Sigmoid colon (tissue), 4 donors: ENCODE measurements around the gene UNC13C.

Experiments
- EP300 ChIP-seq, 4 donors: sonication (generic); formaldehyde crosslinking; IDR thresholded peaks; one replicate each; pipeline ENCODE4 v1.6.1; 2017; ENCODE audit warnings: antibody characterized with exemption in 4 of 4
- POLR2A ChIP-seq, 2 donors: fragments of 450-650 bp; IDR thresholded peaks; one replicate each; pipeline ENCODE4 v1.6.1; 2016; ENCODE audit warnings: antibody characterized with exemption in 2 of 2, mild to moderate bottlenecking in 2 of 2, moderate library complexity in 2 of 2
- POLR2AphosphoS5 ChIP-seq, 4 donors: sonication (generic); formaldehyde crosslinking; IDR thresholded peaks; one replicate each; pipeline ENCODE4 v1.6.1; 2017; ENCODE audit warnings: antibody characterized with exemption in 4 of 4
- TF ChIP-seq, protein P1 (sequence below), 4 experiments: fragments of 450-650 bp in 3 of 4; fragments of 200-600 bp in 1 of 4; IDR thresholded peaks; one replicate each; pipeline ENCODE4 v1.5.1; 2016 to 2019; ENCODE audit warnings: antibody characterized with exemption in 4 of 4, mild to moderate bottlenecking in 3 of 4, moderate library complexity in 2 of 4

GRCh38 chr15:54560417-54560816 lies 582.2 kb downstream of the UNC13C start:
- TF ChIP-seq, protein P1, sequence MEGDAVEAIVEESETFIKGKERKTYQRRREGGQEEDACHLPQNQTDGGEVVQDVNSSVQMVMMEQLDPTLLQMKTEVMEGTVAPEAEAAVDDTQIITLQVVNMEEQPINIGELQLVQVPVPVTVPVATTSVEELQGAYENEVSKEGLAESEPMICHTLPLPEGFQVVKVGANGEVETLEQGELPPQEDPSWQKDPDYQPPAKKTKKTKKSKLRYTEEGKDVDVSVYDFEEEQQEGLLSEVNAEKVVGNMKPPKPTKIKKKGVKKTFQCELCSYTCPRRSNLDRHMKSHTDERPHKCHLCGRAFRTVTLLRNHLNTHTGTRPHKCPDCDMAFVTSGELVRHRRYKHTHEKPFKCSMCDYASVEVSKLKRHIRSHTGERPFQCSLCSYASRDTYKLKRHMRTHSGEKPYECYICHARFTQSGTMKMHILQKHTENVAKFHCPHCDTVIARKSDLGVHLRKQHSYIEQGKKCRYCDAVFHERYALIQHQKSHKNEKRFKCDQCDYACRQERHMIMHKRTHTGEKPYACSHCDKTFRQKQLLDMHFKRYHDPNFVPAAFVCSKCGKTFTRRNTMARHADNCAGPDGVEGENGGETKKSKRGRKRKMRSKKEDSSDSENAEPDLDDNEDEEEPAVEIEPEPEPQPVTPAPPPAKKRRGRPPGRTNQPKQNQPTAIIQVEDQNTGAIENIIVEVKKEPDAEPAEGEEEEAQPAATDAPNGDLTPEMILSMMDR (IDR thresholded peaks at IDR 0.05), result no peak
- TF ChIP-seq POLR2A (IDR thresholded peaks at IDR 0.05) (no peak), EP300 (IDR thresholded peaks at IDR 0.05) (no peak), POLR2AphosphoS5 (IDR thresholded peaks at IDR 0.05) (no peak)
